OCI-LY7 (cell line): Measurements from ENCODE around the gene DALRD3.

Source experiments
- EZH2phosphoT487 ChIP-seq: fragments of 200-600 bp; sonication (generic); IDR thresholded peaks from 2 replicates; pipeline ENCODE4 v1.6.1; 2018; ENCODE audit warnings: low read depth, borderline replicate concordance, mild to moderate bottlenecking, mixed run types, antibody characterized with exemption, low read length, moderate library complexity, mixed read lengths
- TF ChIP-seq, protein P1 (sequence below): fragments of 200-600 bp; sonication (generic); conservative IDR thresholded peaks from 2 replicates; pipeline ENCODE4 v1.5.1; 2014; ENCODE audit warnings: mild to moderate bottlenecking, antibody characterized with exemption, low read length, moderate library complexity, mixed read lengths

DNA sequence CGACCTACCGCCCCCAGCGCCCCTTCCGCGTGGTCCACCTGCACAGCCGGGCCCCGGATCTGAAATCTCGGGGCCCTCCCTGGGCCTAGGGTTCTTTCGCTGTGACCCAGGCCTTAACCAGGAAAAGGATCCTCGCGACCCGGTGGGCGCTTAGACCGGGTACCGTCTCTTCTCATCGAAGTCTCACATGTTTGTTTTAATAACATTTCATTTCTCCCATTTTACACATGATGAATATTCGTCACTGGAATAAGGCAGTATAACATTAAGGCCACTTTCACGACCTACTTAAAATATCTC is 277 bp upstream of the DALRD3 start:
- TF ChIP-seq, protein P1, sequence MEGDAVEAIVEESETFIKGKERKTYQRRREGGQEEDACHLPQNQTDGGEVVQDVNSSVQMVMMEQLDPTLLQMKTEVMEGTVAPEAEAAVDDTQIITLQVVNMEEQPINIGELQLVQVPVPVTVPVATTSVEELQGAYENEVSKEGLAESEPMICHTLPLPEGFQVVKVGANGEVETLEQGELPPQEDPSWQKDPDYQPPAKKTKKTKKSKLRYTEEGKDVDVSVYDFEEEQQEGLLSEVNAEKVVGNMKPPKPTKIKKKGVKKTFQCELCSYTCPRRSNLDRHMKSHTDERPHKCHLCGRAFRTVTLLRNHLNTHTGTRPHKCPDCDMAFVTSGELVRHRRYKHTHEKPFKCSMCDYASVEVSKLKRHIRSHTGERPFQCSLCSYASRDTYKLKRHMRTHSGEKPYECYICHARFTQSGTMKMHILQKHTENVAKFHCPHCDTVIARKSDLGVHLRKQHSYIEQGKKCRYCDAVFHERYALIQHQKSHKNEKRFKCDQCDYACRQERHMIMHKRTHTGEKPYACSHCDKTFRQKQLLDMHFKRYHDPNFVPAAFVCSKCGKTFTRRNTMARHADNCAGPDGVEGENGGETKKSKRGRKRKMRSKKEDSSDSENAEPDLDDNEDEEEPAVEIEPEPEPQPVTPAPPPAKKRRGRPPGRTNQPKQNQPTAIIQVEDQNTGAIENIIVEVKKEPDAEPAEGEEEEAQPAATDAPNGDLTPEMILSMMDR: no peak
- no peak for TF ChIP-seq EZH2phosphoT487
